HG02943 (cell line): ENCODE measurements around the gene SGK1.

Source experiments
- ATAC-seq: cut with Tn5 transposase; IDR thresholded peaks from one replicate; pipeline ENCODE4 v1.9.1; 2021; ENCODE audit warnings: mild to moderate bottlenecking, low read depth, moderate library complexity; ENCODE audit not compliant: unreplicated experiment

Gene SGK1

GRCh38 chr6:134147034-134147533 is 170.8 kb downstream of the SGK1 start:
- no peak for ATAC-seq

- no peak for ATAC-seq
Observed at GRCh38 chr6:134146268-134147033, 171.5 kb downstream of the SGK1 start.

- no peak for ATAC-seq
Observed at GRCh38 chr6:134145786-134146185, 172.1 kb downstream of the SGK1 start.

- ATAC-seq, result no peak
Observed at GRCh38 chr6:134138226-134138975, 179.5 kb downstream of the SGK1 start.

GRCh38 chr6:134134654-134135053 is 183.3 kb downstream of the SGK1 start:
- ATAC-seq, result no peak

- ATAC-seq, result no peak
Observed at GRCh38 chr6:134132494-134133141, 185.3 kb downstream of the SGK1 start.

GRCh38 chr6:134131530-134132139 is 186.3 kb downstream of the SGK1 start:
- no peak for ATAC-seq

- no peak for ATAC-seq
Observed at GRCh38 chr6:134128146-134128545, 189.8 kb downstream of the SGK1 start.

- no peak for ATAC-seq
Observed at GRCh38 chr6:134123666-134124208, 194.2 kb downstream of the SGK1 start.

- ATAC-seq, result no peak
Observed at GRCh38 chr6:134122775-134123174, 195.1 kb downstream of the SGK1 start.

GRCh38 chr6:134119486-134119885 is 198.4 kb downstream of the SGK1 start:
- no peak for ATAC-seq
